GM19467 (cell line): Measurements from ENCODE around the gene FRK.
"Not testable (repeated sequence)": the region's sequence is repeated elsewhere in the genome, so short reads cannot be mapped to it uniquely, and the experiment has no call there.

Source experiments
- ATAC-seq: cut with Tn5 transposase; IDR thresholded peaks from one replicate; pipeline ENCODE4 v1.9.1; 2021; ENCODE audit warnings: mild to moderate bottlenecking, moderate library complexity; ENCODE audit not compliant: unreplicated experiment

The FRK gene

GRCh38 chr6:115947966-115948541, 112.6 kb downstream of the FRK start:
- no peak for ATAC-seq

DNA sequence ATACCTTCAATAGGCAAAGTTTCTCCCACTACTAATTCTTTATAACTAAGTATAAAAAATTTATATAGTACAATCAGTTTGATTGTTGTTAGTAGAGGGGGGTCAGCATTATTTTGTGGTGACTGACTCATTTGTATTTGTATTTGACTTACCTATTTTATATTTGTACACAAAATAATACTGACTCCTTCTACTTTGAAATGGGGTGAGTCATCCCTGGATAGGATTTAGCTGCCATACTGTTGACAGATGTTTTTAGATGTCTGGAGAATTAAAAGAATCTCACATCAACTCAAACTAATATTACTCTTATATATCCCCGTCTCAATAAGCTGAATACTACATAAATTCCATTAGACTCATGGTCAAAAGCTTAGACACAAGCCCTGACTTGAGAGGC, 114.9 kb downstream of the FRK start:
- no peak for ATAC-seq

DNA sequence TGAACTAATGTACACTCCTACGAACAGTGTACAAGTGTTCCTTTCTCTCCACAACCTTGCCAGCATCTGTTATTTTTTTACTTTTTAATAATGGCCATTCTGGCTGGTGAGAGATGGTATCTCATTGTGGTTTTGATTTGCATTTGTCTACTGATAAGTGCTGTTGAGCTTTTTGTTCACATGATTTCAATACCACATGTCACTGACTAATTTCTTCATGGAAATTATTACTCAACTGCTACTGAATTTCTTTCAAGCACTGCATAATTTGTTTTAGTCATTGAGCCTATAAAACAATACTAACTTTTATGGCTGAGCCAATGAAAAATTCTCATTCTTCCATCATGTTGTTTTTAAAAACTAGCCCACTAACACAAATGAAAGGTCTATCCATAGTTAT, 115.4 kb downstream of the FRK start:
- ATAC-seq: no peak

GRCh38 chr6:115944829-115945228, 115.9 kb downstream of the FRK start:
- not testable (repeated sequence) for ATAC-seq

- not testable (repeated sequence) for ATAC-seq
Observed at GRCh38 chr6:115937502-115937901, 123.2 kb downstream of the FRK start.

DNA sequence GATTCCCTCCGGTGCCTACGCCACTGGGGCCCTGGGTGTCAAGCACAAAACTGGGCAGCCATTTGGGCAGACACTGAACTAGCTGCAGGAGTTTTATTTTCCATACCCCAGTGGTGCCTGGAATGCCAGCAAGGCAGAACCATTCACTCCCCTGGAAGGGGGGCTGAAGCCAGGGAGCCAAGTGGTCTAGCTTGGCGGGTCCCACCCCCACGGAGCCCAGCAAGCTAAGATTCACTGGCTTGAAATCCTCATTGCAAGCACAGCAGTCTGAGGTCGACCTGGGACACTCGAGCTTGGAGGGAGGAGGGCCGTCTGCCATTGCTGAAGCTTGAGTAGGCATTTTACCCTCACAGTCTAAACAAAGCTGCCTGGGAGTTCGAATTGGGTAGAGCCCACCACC, 125.3 kb downstream of the FRK start:
- ATAC-seq: no peak

GRCh38 chr6:115934829-115935228, 125.9 kb downstream of the FRK start:
- ATAC-seq: no peak

- ATAC-seq: no peak
Observed at GRCh38 chr6:115934145-115934544, 126.5 kb downstream of the FRK start.

- ATAC-seq: no peak
Observed at GRCh38 chr6:115932481-115932880, 128.2 kb downstream of the FRK start.

DNA sequence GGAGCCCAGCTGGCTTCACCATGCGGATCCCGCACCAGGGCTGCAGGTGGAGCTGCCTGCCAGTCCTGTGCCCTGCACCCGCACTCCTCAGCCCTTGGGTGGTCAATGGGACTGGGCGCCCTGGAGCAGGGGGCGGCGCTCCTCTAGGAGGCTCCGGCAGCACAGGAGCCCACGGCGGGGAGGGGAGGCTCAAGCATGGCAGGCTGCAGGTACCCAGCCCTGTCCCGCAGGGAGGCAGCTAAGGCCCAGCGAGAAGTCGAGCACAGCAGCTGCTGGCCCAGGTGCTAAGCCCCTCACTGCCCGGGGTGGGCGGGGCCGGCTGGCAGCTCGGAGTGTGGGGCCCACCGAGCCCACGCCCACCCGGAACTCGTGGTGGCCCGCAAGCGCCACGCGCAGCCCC, 132.7 kb downstream of the FRK start:
- not testable (repeated sequence) for ATAC-seq

GRCh38 chr6:115922971-115923370, 137.7 kb downstream of the FRK start:
- ATAC-seq: no peak

DNA sequence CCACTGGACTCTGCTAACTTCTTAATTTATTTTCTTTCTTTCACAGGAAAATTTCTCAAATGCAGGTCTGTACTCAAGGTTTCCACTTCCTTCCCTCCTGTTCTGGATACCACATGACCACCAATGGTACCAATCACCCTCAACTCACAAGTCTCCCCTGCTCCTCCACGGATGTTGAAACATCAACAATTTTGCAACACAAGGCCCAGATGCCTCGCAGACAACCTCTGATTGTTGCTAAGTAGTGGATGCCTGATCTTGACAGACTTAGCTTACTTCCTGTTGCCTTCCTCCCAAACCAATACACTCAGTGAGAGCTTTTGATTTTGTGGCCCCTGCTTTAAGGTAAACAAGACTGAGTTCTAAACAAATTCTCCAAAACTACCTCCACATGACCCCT, 146.6 kb downstream of the FRK start:
- no peak for ATAC-seq

GRCh38 chr6:115909923-115910546, 150.7 kb downstream of the FRK start:
- no peak for ATAC-seq

GRCh38 chr6:115908906-115909559, 151.7 kb downstream of the FRK start:
- no peak for ATAC-seq

- ATAC-seq: no peak
Observed at GRCh38 chr6:115905471-115905870, 155.2 kb downstream of the FRK start.

- ATAC-seq: no peak
Observed at GRCh38 chr6:115902436-115902835, 158.3 kb downstream of the FRK start.

GRCh38 chr6:115901896-115902295, 158.8 kb downstream of the FRK start:
- no peak for ATAC-seq

- no peak for ATAC-seq
Observed at GRCh38 chr6:115899730-115900282, 160.9 kb downstream of the FRK start.

- no peak for ATAC-seq
Observed at GRCh38 chr6:115898246-115898645, 162.4 kb downstream of the FRK start.

GRCh38 chr6:115896538-115897129, 164.1 kb downstream of the FRK start:
- ATAC-seq: no peak

DNA sequence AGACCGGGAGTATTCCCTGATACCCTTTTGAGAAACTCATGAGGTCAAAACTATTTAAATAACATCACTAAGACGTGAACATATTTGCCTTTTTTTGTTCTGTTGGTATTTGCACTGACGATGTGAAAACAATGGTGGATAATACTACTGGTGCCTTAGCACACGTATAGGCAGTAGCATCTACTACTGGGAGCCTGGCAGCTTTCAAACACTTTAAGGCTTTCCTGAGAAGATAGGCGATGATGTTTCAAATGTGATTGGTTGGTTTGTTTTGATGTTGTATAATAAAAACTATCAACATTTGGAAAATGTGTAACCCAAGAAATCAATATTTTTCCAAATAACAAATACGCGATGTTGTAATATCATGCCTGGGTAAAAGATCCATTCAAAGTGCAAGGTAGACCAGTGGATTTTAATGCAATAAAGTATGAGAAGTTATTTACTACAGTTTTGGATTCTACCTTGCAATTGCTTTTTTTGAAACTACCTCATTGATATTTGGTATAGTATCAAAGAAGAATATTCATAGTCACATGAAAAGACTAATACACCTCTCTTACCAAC, 166.2 kb downstream of the FRK start:
- ATAC-seq: no peak
